ENCODE results near the gene CRX. TPM values are rescaled to one million over a fixed set of nuclear protein-coding genes. Genes with fewer than 3 reads are reported as not detected.
"Not testable (repeated sequence)": the region's sequence is repeated elsewhere in the genome, so short reads cannot be mapped to it uniquely, and the experiment has no call there.

The CRX gene
- total and polyA plus RNA-seq, 10 donors: 0.09 TPM; not detected in 9

DNA sequence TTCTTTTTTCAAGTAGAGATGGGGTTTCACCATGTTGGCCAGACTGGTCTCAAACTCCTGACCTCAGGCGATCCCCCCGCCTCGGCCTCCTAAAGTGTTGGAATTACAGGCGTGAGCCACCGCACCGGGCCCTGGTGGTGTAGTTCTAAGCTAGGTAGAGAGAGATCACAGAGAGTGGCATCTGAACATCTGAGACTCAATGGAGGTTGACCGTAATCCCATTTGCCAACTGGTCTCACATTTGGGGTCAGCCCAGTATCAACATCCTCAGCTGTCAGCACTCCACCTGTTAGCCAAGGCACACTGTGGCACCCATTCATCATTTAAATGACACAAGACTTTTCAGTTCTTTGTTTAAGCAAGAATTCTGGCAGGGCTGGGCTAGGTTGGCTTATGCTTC is 35.2 kb upstream of the CRX start:
- no peak for DNase-seq
- TF ChIP-seq POLR2AphosphoS5 (IDR thresholded peaks at IDR 0.05): no peak
- TF ChIP-seq, protein P1, sequence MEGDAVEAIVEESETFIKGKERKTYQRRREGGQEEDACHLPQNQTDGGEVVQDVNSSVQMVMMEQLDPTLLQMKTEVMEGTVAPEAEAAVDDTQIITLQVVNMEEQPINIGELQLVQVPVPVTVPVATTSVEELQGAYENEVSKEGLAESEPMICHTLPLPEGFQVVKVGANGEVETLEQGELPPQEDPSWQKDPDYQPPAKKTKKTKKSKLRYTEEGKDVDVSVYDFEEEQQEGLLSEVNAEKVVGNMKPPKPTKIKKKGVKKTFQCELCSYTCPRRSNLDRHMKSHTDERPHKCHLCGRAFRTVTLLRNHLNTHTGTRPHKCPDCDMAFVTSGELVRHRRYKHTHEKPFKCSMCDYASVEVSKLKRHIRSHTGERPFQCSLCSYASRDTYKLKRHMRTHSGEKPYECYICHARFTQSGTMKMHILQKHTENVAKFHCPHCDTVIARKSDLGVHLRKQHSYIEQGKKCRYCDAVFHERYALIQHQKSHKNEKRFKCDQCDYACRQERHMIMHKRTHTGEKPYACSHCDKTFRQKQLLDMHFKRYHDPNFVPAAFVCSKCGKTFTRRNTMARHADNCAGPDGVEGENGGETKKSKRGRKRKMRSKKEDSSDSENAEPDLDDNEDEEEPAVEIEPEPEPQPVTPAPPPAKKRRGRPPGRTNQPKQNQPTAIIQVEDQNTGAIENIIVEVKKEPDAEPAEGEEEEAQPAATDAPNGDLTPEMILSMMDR (IDR thresholded peaks at IDR 0.05 in 8 of 11, conservative IDR thresholded peaks at IDR 0.05 in 3 of 11): no peak
- TF ChIP-seq POLR2A (IDR thresholded peaks at IDR 0.05): no peak
- intact Hi-C loops (cut with DNase I; ENCODE audit: low total_unique reads): loop anchor here (10.0 kb wide), 1 partner anchor 72 kb away; the partner anchor contains the start of gene EHD2
- Histone ChIP-seq H3K27me3 (replicated peaks in 1 of 7) (no peaks in the 10 kb centered on the region), H3K27ac (no peak overlapping the region), H3K4me1 (peaks cover 0 to 30% (median 13%) of the 10 kb centered on the region in 6 donors), H3K9me3 (no peaks in the 10 kb centered on the region), H3K4me3 (no peak overlapping the region), H3K36me3 (peaks cover 0 to 60% (median 39%) of the 10 kb centered on the region in 6 donors)
- WGBS, 5 donors: 92 to 97% (median 94%) methylated on average over 7 of the region's 7 CpGs

DNA sequence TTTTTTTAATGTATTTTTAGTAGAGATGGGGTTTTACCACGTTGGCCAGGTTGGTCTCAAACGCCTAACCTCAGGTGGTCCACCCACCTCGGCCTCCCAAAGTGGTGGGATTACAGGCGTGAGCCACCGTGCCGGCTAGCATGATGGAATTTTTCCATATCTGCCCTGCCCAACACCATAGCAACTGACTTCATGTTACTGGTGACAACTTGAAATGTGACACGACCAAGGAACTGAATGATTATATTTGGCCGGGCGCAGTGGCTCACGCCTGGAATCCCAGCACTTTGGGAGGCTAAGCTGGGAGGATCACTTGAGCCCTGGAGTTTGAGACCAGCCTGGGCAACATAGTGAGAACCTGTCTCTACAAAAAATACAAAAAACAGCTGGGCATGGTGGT is 34.4 kb upstream of the CRX start:
- intact Hi-C loops (cut with DNase I; ENCODE audit: low total_unique reads): loop anchor here (10.0 kb wide), 1 partner anchor 73 kb away; the partner anchor contains the start of gene EHD2
- H3K9me3 ChIP-seq; H3K27ac ChIP-seq; H3K4me3 ChIP-seq; H3K27me3 ChIP-seq (replicated peaks in 1 of 7); DNase-seq: not testable (repeated sequence)
- peaks cover 0 to 53% (median 37%) of the 10 kb centered on the region in 6 donors for H3K36me3 ChIP-seq
- WGBS, 5 donors: 89 to 95% (median 92%) methylated on average over 10 of the region's 10 CpGs
- peaks cover 0 to 23% (median 6%) of the 10 kb centered on the region in 6 donors for H3K4me1 ChIP-seq

DNA sequence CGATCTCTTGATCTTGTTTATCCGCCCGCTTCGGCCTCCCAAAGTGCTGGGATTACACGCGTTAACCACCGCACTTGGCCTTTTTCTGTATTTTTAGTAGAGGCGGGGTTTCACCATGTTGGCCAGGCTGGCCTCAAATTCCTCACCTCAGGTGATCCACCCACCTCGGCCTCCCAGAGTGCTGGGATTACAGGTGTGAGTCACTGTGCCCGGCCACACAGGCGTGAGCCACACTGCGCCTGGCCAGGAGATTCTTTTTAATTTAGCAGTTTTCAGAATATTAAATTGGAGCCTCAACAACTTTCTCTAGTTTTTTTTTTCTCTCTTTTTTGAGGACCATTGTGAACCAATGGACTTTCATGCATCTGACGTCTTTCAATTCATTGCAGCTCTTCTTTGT is 31.9 kb upstream of the CRX start:
- H3K4me1 ChIP-seq: peaks cover 0 to 16% (median 4%) of the 10 kb centered on the region in 6 donors
- H3K27me3 ChIP-seq (replicated peaks in 1 of 7); H3K27ac ChIP-seq; DNase-seq; H3K4me3 ChIP-seq: not testable (repeated sequence)
- H3K9me3 ChIP-seq: peaks cover 0 to 11% (median 7%) of the 10 kb centered on the region in 8 donors
- intact Hi-C loops (cut with DNase I; ENCODE audit: low total_unique reads): loop anchor here (10.0 kb wide), 1 partner anchor 75 kb away; the partner anchor contains the start of gene EHD2
- peaks cover 0 to 28% (median 17%) of the 10 kb centered on the region in 6 donors for H3K36me3 ChIP-seq
- 91 to 96% (median 94%) methylated on average over 13 of the region's 13 CpGs for WGBS, 5 donors

DNA sequence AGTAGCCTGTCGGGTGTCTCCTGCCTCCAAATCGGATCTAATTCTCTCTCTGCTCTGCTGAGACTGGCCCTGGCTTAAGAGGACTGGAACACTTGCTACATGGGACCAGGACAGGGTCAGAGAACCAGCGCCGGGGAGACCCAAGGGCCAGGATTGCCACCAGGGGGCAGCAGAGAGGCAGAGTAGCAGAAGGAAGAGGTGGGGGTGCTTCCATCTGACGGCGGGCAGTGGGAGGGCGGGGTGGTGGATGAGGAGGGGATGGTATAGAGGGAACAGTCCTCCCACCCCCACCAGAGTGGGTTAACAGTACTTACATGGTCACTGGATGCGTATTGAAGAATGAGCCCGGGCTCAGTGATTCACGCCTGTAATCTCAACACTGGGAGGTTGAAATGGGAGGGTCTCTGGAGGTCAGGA is 31.3 kb upstream of the CRX start:
- Histone ChIP-seq H3K36me3 (peaks cover 0 to 22% (median 11%) of the 10 kb centered on the region in 6 donors), H3K9me3 (peaks cover 0 to 11% (median 7%) of the 10 kb centered on the region in 8 donors), H3K27ac (no peak overlapping the region), H3K4me1 (peaks cover 0 to 16% (median 4%) of the 10 kb centered on the region in 6 donors), H3K27me3 (replicated peaks in 1 of 7) (no peaks in the 10 kb centered on the region), H3K4me3 (no peak overlapping the region)
- DNase-seq: peak; percentile 92
- intact Hi-C loops (cut with DNase I; ENCODE audit: low total_unique reads): no loop called here
- 10 to 19% (median 16%) methylated on average over 10 of the region's 10 CpGs for WGBS, 5 donors
- TF ChIP-seq, protein P1 (IDR thresholded peaks at IDR 0.05 in 8 of 11, conservative IDR thresholded peaks at IDR 0.05 in 3 of 11): peak; percentile 38 to 88 (median 74)
- TF ChIP-seq POLR2AphosphoS5 (IDR thresholded peaks at IDR 0.05): no peak

DNA sequence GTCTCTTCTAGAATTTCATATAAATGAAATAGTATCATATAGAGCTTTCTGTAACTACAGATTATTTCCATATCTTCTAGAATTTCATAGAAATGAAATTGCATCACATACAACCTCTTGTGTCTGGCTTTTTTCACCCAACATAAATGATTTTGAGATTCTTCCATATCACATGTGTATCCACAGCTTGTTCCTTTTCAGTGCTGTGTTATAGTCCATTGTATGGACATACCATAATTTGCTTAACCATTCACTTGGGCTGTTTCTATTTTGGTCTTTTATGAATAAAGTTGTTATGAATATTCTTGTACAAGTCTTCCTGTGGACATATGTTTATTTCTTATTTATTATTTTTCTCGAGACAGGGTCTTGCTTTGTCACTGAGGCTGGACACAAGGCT is 29.1 kb upstream of the CRX start:
- DNase-seq: no peak
- H3K9me3 ChIP-seq: peaks cover 0 to 11% (median 7%) of the 10 kb centered on the region in 8 donors
- TF ChIP-seq POLR2AphosphoS5 (IDR thresholded peaks at IDR 0.05): no peak
- TF ChIP-seq, protein P1 (IDR thresholded peaks at IDR 0.05 in 8 of 11, conservative IDR thresholded peaks at IDR 0.05 in 3 of 11): no peak
- no peak overlapping the region for H3K27ac ChIP-seq
- intact Hi-C loops (cut with DNase I; ENCODE audit: low total_unique reads): no loop called here
- no peaks in the 10 kb centered on the region for H3K36me3 ChIP-seq
- peaks cover 0 to 16% (median 4%) of the 10 kb centered on the region in 6 donors for H3K4me1 ChIP-seq
- no peak overlapping the region for H3K4me3 ChIP-seq
- WGBS, 5 donors: 90 to 100% (median 97%) methylated on average over 1 of the region's 1 CpG
- peaks cover 0 to under 1% (median 0%) of the 10 kb centered on the region in 7 donors for H3K27me3 ChIP-seq (replicated peaks in 1 of 7)

Data from spleen (tissue), 11 donors.